Body of pancreas (tissue), 4 donors: Measurements from ENCODE around the gene ZNF862.

Source experiments
- POLR2A ChIP-seq, 3 donors: fragments of 450-650 bp; IDR thresholded peaks; one replicate each; pipeline ENCODE4 v1.6.1; 2016; ENCODE audit warnings: antibody characterized with exemption in 3 of 3, mild to moderate bottlenecking in 2 of 3
- TF ChIP-seq, protein P1 (sequence below), 7 experiments: fragments of 450-650 bp in 4 of 7; fragments of 200-600 bp in 3 of 7; sonication (generic) in 3 of 7; IDR thresholded peaks; one replicate each; pipeline ENCODE4 v1.5.1; 2016 to 2019; ENCODE audit warnings: antibody characterized with exemption in 7 of 7

DNA sequence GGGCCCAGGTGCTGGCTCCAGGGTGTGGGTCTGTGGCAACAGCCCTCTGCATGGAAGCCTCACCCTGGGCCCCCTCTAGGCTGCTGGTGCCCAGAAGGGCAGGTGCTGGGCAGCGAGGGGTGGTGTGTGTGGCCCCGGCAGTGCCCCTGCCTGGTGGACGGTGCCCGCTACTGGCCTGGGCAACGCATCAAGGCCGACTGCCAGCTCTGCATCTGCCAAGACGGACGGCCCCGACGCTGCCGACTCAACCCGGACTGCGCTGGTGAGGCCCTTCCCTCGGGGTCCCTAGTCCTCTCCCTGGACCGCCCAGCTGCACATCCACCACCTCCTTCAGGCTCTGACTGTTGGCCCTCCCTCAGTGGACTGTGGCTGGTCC is 46.0 kb upstream of the ZNF862 start:
- TF ChIP-seq, protein P1, sequence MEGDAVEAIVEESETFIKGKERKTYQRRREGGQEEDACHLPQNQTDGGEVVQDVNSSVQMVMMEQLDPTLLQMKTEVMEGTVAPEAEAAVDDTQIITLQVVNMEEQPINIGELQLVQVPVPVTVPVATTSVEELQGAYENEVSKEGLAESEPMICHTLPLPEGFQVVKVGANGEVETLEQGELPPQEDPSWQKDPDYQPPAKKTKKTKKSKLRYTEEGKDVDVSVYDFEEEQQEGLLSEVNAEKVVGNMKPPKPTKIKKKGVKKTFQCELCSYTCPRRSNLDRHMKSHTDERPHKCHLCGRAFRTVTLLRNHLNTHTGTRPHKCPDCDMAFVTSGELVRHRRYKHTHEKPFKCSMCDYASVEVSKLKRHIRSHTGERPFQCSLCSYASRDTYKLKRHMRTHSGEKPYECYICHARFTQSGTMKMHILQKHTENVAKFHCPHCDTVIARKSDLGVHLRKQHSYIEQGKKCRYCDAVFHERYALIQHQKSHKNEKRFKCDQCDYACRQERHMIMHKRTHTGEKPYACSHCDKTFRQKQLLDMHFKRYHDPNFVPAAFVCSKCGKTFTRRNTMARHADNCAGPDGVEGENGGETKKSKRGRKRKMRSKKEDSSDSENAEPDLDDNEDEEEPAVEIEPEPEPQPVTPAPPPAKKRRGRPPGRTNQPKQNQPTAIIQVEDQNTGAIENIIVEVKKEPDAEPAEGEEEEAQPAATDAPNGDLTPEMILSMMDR (IDR thresholded peaks at IDR 0.05) = no peak
- no peak for TF ChIP-seq POLR2A (IDR thresholded peaks at IDR 0.05)
